ENCODE data around the gene MYO15B.

DNA sequence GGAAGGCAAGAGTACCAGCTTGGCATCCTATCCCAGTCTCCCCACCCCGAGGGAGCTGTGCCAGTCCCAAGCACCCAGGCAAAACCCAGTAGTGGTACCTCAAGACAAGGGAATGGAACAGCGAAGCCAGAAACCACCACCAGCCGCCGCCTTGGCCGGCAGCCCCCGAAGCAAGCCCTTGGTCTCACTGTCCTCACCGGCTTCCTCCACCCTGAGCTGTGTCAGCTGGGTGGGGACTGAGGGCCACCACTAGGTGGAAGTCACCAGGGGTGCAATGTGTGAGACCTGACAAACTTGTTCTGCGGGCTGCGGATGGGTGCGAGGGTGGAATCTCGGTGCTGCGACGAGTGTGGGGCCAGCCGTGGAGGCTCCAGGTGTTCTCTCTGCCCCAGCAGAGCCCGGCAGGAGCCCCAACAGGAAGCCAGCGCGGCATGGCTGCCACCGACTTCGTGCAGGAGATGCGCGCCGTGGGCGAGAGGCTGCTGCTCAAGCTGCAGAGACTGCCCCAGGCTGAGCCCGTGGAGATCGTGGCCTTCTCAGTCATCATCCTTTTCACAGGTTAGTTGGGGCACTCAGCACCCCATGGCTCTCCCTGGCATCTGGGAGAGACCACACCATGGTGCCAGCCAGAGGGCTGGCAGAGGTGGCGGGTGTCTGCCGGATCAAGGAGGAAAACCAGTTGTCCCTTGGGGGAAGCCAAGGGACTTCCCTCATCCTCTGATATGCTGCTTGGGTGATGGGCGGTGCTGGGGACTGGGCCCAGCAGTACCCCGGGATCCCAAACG lies 52.4 kb downstream of the MYO15B start:
- TF ChIP-seq, protein P1, sequence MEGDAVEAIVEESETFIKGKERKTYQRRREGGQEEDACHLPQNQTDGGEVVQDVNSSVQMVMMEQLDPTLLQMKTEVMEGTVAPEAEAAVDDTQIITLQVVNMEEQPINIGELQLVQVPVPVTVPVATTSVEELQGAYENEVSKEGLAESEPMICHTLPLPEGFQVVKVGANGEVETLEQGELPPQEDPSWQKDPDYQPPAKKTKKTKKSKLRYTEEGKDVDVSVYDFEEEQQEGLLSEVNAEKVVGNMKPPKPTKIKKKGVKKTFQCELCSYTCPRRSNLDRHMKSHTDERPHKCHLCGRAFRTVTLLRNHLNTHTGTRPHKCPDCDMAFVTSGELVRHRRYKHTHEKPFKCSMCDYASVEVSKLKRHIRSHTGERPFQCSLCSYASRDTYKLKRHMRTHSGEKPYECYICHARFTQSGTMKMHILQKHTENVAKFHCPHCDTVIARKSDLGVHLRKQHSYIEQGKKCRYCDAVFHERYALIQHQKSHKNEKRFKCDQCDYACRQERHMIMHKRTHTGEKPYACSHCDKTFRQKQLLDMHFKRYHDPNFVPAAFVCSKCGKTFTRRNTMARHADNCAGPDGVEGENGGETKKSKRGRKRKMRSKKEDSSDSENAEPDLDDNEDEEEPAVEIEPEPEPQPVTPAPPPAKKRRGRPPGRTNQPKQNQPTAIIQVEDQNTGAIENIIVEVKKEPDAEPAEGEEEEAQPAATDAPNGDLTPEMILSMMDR (IDR thresholded peaks at IDR 0.05; ENCODE audit: low read depth, low read length, poor library complexity, severe bottlenecking), result no peak
- no peak for TF ChIP-seq EZH2phosphoT487 (IDR thresholded peaks at IDR 0.05; ENCODE audit: borderline replicate concordance, low read length)

All from DOHH2 (cell line).